ENCODE data around the gene VSX1. TPM values are rescaled to one million over a fixed set of nuclear protein-coding genes. Genes with fewer than 3 reads are reported as not detected.

VSX1 gene
- total RNA-seq, 2 experiments from 2014 or later = not detected

GRCh38 chr20:25076731-25077609, 5.0 kb downstream of the VSX1 start:
- Histone ChIP-seq H3K36me3 (ENCODE audit: insufficient read depth, low read length) (no peaks in the 10 kb centered on the region), H3K9me3 (ENCODE audit: control insufficient read depth in 1 of 2, insufficient read depth in 1 of 2, low read length in 2 of 2) (peaks cover 0 to 16% of the 10 kb centered on the region in 2 experiments), H3K27ac (ENCODE audit: low read depth in 1 of 2, low read length in 2 of 2) (no peak overlapping the region), H3K4me1 (ENCODE audit: insufficient read depth, low read length) (peaks cover 18% of the 10 kb centered on the region), H3K4me3 (ENCODE audit: low read length) (no peak overlapping the region), H3K27me3 (ENCODE audit: control insufficient read depth in 1 of 2, insufficient read depth in 2 of 2, low read length in 2 of 2) (peaks cover 62 to 90% of the 10 kb centered on the region in 2 experiments)
- Mint-ChIP-seq H3K9me3 (no peaks in the 10 kb centered on the region), H3K4me3 (no peak overlapping the region), H3K27ac (no peak overlapping the region), H3K27me3 (peaks cover 84% of the 10 kb centered on the region), H3K4me1 (ENCODE audit: low read depth) (peaks cover 6% of the 10 kb centered on the region), H3K36me3 (ENCODE audit: low read depth) (no peaks in the 10 kb centered on the region)
- ATAC-seq (ENCODE audit: poor library complexity) = peak; percentile 46
- ChIA-PET POLR2A (interaction anchor here (1.2 kb wide), 1 partner anchor 20 kb away, joined by 3 read pairs; no protein-coding TSS in a partner anchor), CTCF (no interaction called here)
- peak in 3 of 14 experiments; percentile 17 to 52 (median 42) for DNase-seq
- intact Hi-C loops (cut with DNase I, micrococcal nuclease) = no loop called here
- TF ChIP-seq CTCF (IDR thresholded peaks at IDR 0.05) = no peak

- peaks cover 15% of the 10 kb centered on the region for H3K4me1 ChIP-seq (ENCODE audit: insufficient read depth, low read length)
- peaks cover 91% of the 10 kb centered on the region for H3K27me3 Mint-ChIP-seq
- H3K9me3 Mint-ChIP-seq = no peaks in the 10 kb centered on the region
- H3K27ac ChIP-seq (ENCODE audit: low read depth in 1 of 2, low read length in 2 of 2) = no peak overlapping the region
- peaks cover 0 to 10% of the 10 kb centered on the region in 2 experiments for H3K9me3 ChIP-seq (ENCODE audit: control insufficient read depth in 1 of 2, insufficient read depth in 1 of 2, low read length in 2 of 2)
- ChIA-PET POLR2A (no interaction called here), CTCF (no interaction called here)
- H3K36me3 Mint-ChIP-seq (ENCODE audit: low read depth) = no peaks in the 10 kb centered on the region
- no peaks in the 10 kb centered on the region for H3K36me3 ChIP-seq (ENCODE audit: insufficient read depth, low read length)
- H3K27me3 ChIP-seq (ENCODE audit: control insufficient read depth in 1 of 2, insufficient read depth in 2 of 2, low read length in 2 of 2) = peaks cover 60 to 87% of the 10 kb centered on the region in 2 experiments
- no peak for DNase-seq
- peaks cover 6% of the 10 kb centered on the region for H3K4me1 Mint-ChIP-seq (ENCODE audit: low read depth)
- intact Hi-C loops (cut with DNase I, micrococcal nuclease) = no loop called here
- no peak overlapping the region for H3K4me3 ChIP-seq (ENCODE audit: low read length)
- H3K27ac Mint-ChIP-seq = no peak overlapping the region
- no peak for ATAC-seq (ENCODE audit: poor library complexity)
- no peak for TF ChIP-seq CTCF (IDR thresholded peaks at IDR 0.05)
- H3K4me3 Mint-ChIP-seq = no peak overlapping the region
These were observed 5.7 kb downstream of the VSX1 start for GRCh38 chr20:25076201-25076600.

GRCh38 chr20:25073544-25073943, 8.4 kb downstream of the VSX1 start:
- H3K4me3 Mint-ChIP-seq = no peak overlapping the region
- POLR2A ChIA-PET = no interaction called here
- CTCF ChIA-PET = no interaction called here

More at GRCh38 chr20:25073544-25073943, 8.4 kb downstream of the VSX1 start:
- Mint-ChIP-seq H3K4me1 (ENCODE audit: low read depth) (peaks cover 6% of the 10 kb centered on the region), H3K9me3 (no peaks in the 10 kb centered on the region), H3K27ac (no peak overlapping the region), H3K27me3 (peaks cover 86% of the 10 kb centered on the region), H3K36me3 (ENCODE audit: low read depth) (no peaks in the 10 kb centered on the region)
- no peaks in the 10 kb centered on the region for H3K36me3 ChIP-seq (ENCODE audit: insufficient read depth, low read length)
- H3K9me3 ChIP-seq (ENCODE audit: control insufficient read depth in 1 of 2, insufficient read depth in 1 of 2, low read length in 2 of 2) = peaks cover 0 to 6% of the 10 kb centered on the region in 2 experiments
- H3K27ac ChIP-seq (ENCODE audit: low read depth in 1 of 2, low read length in 2 of 2) = no peak overlapping the region
- peaks cover 10% of the 10 kb centered on the region for H3K4me1 ChIP-seq (ENCODE audit: insufficient read depth, low read length)
- peaks cover 42 to 66% of the 10 kb centered on the region in 2 experiments for H3K27me3 ChIP-seq (ENCODE audit: control insufficient read depth in 1 of 2, insufficient read depth in 2 of 2, low read length in 2 of 2)
- TF ChIP-seq CTCF (IDR thresholded peaks at IDR 0.05) = no peak
- no peak for DNase-seq
- no peak for ATAC-seq (ENCODE audit: poor library complexity)
- no peak overlapping the region for H3K4me3 ChIP-seq (ENCODE audit: low read length)
- intact Hi-C loops (cut with DNase I, micrococcal nuclease) = no loop called here
